ENCODE results near the gene NEK1. TPM values are rescaled to one million over a fixed set of nuclear protein-coding genes. Genes with fewer than 3 reads are reported as not detected.

Gene NEK1
- total and polyA plus RNA-seq, 2 of the 4 experiments (the other 2 are of a cell fraction), result 3.3 to 3.9 TPM

- H3K27ac ChIP-seq (ENCODE audit: insufficient read depth, low read length), result no peak overlapping the region
- in situ Hi-C loops (cut with MboI; ENCODE audit: low sequenced_read_pairs) (loop anchor here (25.0 kb wide), 1 partner anchor 458 kb away; no protein-coding TSS in a partner anchor), intact Hi-C loops (cut with micrococcal nuclease) (no loop called here), dilution Hi-C loops (cut with HindIII; ENCODE audit: low sequenced_read_pairs, unreplicated experiment) (no loop called here)
- no peaks in the 10 kb centered on the region for H3K4me1 ChIP-seq (ENCODE audit: control insufficient read depth, insufficient read depth, low read length)
- no peaks in the 10 kb centered on the region for H3K36me3 ChIP-seq (ENCODE audit: control insufficient read depth, insufficient read depth, low read length)
- no peak overlapping the region for H3K4me3 ChIP-seq (ENCODE audit: insufficient read depth, low read depth, low read length)
- no peaks in the 10 kb centered on the region for H3K27me3 ChIP-seq (ENCODE audit: control insufficient read depth, insufficient read depth, low read length)
- BruUV-seq (replicated peaks), result no TSS peak
- H2BK15ac ChIP-seq (ENCODE audit: low read depth, low read length), result no peak overlapping the region
- H3K4ac ChIP-seq (ENCODE audit: low read depth, low read length), result no peak overlapping the region
- CTCF ChIA-PET, result no interaction called here
- no peak overlapping the region for H3K9ac ChIP-seq (ENCODE audit: low read depth, low read length)
- TF ChIP-seq RFX5 (IDR thresholded peaks at IDR 0.05; ENCODE audit: low read depth, low read length) (no peak), CHD1 (IDR thresholded peaks at IDR 0.05; ENCODE audit: low read depth, low read length) (no peak), MAFK (IDR thresholded peaks at IDR 0.05; ENCODE audit: low read depth, low read length) (peak; percentile 36; the same call in 1 of the 2 replicates), FOS (IDR thresholded peaks at IDR 0.05; ENCODE audit: low read depth, low read length) (peak; percentile 76), NFE2L2 (IDR thresholded peaks at IDR 0.05; ENCODE audit: low read depth, low read length) (peak; percentile 79), CTCF (conservative IDR thresholded peaks at IDR 0.05; ENCODE audit: low read depth, low read length) (no peak)
- H4K5ac ChIP-seq (ENCODE audit: low read depth, low read length), result no peak overlapping the region
- peak; percentile 83 for DNase-seq
- H3K56ac ChIP-seq (ENCODE audit: extremely low read depth, insufficient read depth, low read length), result no peak overlapping the region
- H2AFZ ChIP-seq (replicated peaks; ENCODE audit: low read length, poor library complexity), result no peak overlapping the region
- no peaks in the 10 kb centered on the region for H3K9me3 ChIP-seq (ENCODE audit: control insufficient read depth, insufficient read depth, low read length)
- H2BK5ac ChIP-seq (ENCODE audit: low read depth, low read length, poor library complexity, severe bottlenecking), result peak overlapping the region; percentile 8
- H2BK20ac ChIP-seq (ENCODE audit: low read depth, low read length), result no peak overlapping the region
- H4K20me1 ChIP-seq (ENCODE audit: insufficient read depth, low read length), result no peaks in the 10 kb centered on the region
- POLR2A ChIA-PET (ENCODE audit: unreplicated experiment), result no interaction called here
- ATAC-seq (ENCODE audit: low read depth), result peak; percentile 97
- no peaks in the 10 kb centered on the region for H3K9me1 ChIP-seq (ENCODE audit: insufficient read depth, low read length)
- H4K91ac ChIP-seq (ENCODE audit: insufficient read depth, low read depth, low read length), result no peak overlapping the region
- H2AK9ac ChIP-seq (replicated peaks; ENCODE audit: low read depth, low read length, poor library complexity), result no peak overlapping the region
- H3K18ac ChIP-seq (ENCODE audit: low read depth, low read length), result no peak overlapping the region
- no peak overlapping the region for H3K23ac ChIP-seq (ENCODE audit: low read depth, low read length)
- WGBS, 2 experiments (ENCODE audit: extremely low coverage in 2 of 2, insufficient read length in 1 of 2), result no CpG with 5 or more reads among the region's 1 CpG
- H4K8ac ChIP-seq (ENCODE audit: low read depth in 2 of 2, low read length in 2 of 2), result no peak overlapping the region
- no peak overlapping the region for H2BK120ac ChIP-seq (ENCODE audit: low read depth, low read length)
- H2AK5ac ChIP-seq (ENCODE audit: low read depth, low read length), result no peak overlapping the region
- H3K79me1 ChIP-seq (ENCODE audit: low read depth in 1 of 2, low read length in 2 of 2), result peaks cover 4 to 7% of the 10 kb centered on the region in 2 experiments; a peak in 1 of 4 replicates
- no peak overlapping the region for H3K4me2 ChIP-seq (ENCODE audit: low read depth, low read length)
- no peak overlapping the region for H3K14ac ChIP-seq (replicated peaks; ENCODE audit: low read depth, low read length)
Measured at GRCh38 chr4:169604131-169604900, 8.1 kb downstream of the NEK1 start.

All from IMR-90 (cell line).